Measurements from ENCODE around the gene USP4.

DNA sequence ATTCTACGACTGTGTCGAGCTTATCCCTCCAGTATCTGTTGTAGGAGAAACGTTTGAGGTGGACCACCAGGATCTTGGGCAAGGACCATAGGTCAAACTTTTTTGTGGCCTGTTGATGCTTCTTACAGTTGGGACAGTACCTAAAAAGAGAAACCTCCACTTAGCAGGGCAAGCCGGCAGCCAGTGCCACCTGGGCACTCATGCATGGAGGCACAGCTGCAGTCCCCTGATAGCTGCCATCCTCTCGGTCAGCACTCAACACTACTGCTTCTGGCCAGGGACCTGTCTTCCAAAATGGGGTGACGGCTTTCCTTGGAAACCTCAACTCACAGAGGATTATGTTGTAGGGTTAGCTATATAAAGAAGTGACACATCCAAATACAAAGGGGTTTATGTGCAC is 55.9 kb downstream of the USP4 start:
- TF ChIP-seq, protein P1, sequence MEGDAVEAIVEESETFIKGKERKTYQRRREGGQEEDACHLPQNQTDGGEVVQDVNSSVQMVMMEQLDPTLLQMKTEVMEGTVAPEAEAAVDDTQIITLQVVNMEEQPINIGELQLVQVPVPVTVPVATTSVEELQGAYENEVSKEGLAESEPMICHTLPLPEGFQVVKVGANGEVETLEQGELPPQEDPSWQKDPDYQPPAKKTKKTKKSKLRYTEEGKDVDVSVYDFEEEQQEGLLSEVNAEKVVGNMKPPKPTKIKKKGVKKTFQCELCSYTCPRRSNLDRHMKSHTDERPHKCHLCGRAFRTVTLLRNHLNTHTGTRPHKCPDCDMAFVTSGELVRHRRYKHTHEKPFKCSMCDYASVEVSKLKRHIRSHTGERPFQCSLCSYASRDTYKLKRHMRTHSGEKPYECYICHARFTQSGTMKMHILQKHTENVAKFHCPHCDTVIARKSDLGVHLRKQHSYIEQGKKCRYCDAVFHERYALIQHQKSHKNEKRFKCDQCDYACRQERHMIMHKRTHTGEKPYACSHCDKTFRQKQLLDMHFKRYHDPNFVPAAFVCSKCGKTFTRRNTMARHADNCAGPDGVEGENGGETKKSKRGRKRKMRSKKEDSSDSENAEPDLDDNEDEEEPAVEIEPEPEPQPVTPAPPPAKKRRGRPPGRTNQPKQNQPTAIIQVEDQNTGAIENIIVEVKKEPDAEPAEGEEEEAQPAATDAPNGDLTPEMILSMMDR (IDR thresholded peaks at IDR 0.05 in 4 of 5, conservative IDR thresholded peaks at IDR 0.05 in 1 of 5): no peak
- TF ChIP-seq POLR2A (IDR thresholded peaks at IDR 0.05): no peak

All from gastrocnemius medialis (tissue), 4 donors.